CD4-positive, alpha-beta T cell treated with Interleukin-2 at 100 ng/mL for 4 hours (primary cell): ENCODE results near the gene SCO2.
"Not testable (repeated sequence)": the region's sequence is repeated elsewhere in the genome, so short reads cannot be mapped to it uniquely, and the experiment has no call there.

Experiments used
- DNase-seq: peaks from one replicate; pipeline ENCODE4 v3.0.0-alpha.2; 2020; ENCODE audit warnings: low spot score

The SCO2 gene

DNA sequence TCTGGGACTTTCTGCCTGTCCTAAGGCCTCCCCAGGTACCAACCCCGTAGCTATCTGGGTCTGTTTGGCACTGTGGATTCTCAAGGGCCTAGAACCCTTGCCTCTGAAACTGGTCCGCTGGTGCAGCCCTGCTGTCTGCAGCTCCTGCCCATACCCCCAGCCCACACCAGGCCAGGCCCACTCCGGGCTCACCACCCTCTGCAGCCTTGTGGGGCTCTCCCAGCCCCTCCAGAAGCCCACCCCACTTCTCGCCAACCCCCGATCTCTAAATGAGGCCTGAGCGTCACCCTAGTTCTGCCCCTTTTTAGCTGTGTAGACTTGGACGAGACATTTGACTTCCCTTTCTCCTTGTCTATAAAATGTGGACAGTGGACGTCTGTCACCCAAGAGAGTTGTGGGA lies 25.0 kb upstream of the SCO2 start:
- no peak for DNase-seq

DNA sequence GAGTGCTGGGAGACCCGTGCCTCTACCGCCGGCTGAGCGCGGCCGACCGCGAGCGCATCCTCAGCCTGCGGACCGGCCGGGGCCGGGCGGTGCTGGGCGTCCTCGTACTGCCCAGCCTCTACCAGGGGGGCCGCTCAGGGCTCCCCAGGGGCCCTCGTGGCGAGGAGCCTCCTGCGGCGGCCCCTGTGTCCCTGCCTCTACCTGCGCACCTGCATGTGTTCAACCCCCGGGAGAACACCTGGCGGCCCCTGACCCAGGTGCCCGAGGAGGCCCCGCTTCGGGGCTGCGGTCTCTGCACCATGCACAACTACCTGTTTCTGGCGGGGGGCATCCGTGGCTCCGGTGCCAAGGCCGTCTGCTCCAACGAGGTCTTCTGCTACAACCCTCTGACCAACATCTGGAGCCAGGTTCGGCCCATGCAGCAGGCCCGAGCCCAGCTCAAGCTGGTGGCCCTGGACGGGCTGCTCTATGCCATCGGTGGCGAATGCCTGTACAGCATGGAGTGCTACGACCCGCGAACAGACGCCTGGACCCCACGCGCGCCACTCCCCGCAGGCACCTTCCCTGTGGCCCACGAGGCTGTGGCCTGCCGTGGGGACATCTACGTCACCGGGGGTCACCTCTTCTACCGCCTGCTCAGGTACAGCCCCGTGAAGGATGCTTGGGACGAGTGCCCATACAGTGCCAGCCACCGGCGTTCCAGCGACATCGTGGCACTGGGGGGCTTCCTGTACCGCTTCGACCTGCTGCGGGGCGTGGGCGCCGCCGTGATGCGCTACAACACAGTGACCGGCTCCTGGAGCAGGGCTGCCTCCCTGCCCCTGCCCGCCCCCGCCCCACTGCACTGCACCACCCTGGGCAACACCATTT lies 23.8 kb upstream of the SCO2 start:
- no peak for DNase-seq

DNA sequence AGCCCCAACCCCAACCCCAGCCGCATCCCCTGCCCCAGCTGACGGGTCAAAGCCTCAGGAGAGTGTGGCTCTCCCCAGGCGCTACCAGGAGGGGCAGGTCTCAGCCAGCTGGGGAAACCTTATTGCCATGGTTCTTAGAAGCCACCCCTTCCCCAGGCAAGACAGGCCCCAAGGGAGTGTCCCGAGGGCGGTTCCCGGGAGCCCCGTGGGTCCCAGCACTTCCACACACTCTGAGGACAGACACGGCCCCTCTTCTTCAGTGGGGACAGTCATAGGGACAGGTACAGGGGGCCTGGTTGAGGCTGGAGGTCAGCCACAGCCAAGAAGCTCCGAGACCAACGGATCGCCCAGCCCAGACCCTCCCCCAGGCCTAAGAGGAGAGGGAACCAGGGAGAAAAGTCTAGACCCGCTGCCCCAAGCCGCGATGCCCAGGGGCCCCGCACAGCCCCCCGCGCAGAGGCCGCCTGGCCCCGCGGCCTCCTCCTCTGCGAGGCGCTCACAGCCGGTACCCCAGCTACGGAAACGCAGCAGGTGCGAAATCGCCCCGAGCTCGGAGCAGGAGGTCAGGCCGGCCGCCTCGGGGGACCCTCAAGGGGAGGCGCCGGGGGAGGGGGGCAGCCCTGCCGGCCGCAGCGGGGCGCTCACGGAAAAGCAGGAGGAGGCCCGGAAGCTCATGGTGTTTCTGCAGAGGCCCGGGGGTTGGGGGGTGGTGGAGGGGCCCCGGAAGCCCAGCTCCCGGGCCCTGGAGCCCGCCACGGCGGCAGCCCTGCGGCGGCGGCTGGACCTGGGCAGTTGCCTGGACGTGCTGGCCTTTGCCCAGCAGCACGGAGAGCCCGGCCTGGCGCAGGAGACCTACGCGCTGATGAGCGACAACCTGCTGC lies 22.9 kb upstream of the SCO2 start:
- DNase-seq = peak; percentile 58

DNA sequence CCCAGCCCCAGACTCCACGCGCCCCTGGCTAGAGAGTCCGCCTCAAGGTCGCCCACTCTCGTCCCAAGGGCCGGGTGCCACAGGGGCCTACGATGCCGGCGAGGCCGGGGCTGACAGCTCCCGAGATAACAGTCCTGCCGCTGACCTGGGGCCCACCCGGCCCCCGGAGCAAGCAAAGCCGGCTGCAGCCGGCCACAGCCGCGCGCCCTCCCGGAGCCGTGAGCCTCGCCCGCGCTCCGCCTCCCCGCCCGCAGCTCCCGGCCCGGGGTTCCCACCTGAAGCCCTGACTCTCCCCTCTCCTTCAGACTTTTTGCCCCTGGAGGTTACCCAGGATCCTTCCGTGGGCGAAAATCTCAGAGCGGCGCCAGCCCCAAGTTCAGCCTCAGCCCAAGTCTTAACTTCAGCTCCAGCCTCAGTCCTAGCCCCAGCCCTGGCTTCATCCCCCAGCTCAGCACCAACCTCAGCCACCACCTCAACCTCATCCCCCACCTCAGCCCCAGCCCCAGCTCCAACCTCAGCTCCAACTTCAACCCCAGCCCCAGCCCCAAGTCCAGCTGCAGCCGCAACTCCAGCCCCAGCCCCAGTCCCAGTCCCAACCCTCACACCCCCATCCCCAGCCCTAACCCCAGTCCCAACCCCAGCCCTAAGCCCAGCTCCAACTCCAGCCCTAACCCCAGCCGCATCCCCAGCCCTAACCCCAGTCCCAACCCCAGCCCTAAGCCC lies 22.0 kb upstream of the SCO2 start:
- DNase-seq = no peak

DNA sequence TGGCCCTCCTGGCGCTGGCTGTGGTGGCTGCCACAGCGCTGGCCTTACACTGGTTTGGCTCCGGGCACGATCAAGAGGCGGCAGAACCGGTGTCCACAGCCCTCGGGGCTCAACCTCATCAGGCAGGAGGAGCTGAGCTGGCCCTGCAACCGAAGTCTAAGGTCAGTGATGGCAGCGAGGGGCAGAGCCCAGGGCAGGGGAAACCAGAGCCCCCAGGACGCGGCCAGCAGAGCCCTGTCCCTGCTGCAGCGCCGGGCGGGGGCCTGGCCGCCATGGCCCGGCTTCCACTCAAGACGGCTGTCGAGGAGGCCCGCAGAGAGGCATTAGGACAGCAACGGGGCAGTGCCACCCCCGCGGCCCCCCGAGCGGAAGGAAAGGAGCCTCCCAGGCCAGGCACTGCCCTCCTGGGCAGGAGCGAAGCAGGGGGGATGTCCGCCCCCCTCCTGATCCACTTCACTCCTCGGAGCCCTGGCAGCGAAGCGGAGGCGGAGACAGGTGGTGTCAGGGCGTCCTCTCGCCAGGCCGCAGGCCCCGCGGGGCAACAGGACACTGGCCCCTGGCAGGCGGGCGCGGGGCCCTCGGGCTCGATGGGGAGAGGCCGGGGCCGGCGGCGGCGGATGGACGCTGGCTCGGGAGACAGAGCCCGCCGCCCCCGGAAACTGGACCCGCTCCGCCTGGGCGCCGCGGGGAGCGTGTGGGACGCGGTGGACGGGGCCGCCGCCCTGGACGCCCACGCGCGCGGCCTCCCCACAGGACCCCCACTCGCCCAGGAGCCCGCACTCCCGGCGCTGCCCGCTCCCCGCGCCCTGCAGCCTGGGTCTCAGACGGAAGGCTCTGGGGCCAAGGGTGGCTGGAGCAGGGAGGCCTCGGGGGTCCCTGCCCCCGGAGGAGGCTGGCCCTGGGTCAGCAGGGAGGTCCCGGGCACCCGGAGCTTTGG lies 21.2 kb upstream of the SCO2 start:
- no peak for DNase-seq

DNA sequence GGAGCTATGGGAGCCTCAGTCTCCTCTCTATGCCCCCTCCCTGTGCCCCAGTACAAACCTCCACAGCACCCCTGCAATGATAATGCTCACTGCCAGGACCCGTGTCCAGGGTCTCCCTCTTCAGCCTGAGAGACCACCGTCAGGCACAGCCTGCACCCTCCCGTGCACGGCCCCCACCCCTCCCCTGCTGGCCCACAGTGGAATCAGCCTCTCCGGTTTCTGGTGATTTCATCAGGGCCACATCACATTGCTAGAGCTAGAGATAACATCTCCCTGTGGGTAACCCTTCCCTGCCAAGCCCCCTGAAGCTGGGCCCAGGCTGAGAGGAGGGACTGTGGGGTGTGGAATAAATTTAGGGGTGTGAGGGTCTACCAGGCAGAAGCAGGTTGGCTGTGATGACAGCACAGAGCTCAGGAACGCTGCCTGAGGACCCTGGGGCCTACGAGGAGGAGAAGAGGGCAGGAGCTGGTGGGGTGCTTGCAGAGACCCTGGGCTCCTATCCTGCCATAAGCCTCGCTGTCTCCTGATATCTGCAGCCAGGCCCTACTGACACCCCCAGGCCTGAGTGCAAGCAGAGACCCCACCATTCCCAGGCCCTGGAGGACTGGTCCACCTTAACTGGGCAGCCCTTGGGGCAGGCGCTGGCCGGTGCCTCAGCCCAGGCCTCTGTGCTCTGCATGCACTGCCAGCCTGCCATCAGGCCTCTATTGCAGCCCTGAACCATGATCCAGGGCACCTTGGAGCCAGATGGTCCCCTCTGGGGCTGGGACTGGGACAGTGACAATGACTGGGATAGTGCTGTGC lies 20.3 kb upstream of the SCO2 start, which contains the start of gene KLHDC7B:
TSS of gene KLHDC7B (plus strand) at position 378 of the 804 bp plus-strand sequence. CDS start at position 723, 345 bp downstream.
- DNase-seq = peak; percentile 44

DNA sequence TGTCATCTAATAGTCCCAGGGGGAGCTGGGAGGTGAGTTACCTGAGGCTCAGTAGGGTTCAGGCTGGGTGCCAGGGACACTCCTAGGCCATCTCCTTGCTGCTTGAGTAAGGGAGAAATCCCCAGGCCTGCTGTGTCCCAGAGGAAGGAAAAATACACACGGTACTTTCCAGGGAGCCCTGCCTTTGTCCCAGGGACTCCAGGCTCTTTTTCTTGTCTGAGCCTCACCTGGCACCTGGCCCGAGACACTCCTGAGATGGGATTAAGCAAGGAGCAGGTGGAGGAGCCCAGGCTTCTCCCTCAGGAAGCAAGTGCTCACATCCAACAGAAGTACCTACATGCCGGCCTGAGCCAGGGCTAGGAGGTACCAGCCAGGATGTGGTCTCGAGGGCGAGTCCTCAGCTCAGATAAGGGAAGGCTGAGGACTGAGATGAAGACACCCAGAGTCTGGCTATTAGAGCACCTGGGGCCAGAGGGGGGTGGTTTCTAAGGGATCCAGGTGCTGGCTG lies 19.4 kb upstream of the SCO2 start:
- DNase-seq = no peak

DNA sequence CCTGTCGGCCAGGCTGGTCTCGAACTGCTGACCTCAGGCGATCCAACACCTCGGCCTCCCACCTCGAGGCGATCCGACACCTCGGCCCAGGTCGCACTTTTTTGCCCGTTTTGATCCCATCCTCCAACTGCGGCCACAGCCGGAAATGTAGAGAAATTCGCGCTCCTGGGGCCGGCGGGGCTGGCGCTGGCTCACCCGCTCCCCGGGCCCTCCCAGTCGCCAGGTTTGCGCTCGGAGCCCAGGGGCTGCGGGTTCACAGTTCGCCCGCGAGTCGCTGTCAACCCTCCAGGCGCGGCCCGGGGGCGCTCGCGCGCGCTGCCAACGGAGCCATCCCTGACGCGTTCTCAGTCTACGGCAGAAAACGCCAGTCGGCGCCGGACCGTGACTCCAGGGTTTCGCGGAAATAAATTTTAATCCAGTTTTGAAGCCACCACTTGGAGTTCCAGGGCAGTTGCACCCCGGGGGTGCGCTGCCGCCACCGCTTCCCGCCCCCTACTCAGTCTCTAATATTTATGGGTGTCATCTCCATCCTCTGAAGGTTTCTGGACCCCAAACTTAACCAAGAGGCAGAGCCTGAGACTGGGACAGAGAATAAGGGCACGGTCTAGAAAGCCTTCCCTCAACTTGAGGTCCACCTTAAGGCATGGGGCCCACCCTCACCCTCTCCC lies 18.8 kb upstream of the SCO2 start:
- DNase-seq = peak; percentile 86

DNA sequence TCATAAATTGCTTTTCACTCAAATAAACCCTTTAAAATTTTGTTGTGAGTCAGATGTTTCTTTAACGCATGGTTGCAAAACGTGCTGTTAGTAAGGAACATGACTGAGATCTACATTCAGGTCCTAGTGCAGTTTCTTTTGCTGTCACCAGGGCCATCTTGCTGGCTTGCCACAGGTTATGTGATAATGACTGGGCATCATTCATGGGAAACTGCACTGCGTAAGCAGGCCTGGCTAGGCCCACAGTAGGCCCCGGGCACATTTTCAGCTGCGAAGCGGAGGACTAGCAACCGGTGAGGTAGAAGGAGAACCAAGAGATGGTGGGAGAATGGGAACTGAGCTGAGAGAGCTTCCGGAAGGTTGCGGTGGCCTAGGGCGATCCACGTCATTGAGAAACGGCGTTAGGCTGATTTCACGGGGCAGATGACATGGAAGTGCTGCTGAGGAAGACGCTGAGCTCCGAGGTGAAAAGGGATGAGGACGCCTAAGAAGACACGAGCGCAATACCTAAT lies 17.1 kb upstream of the SCO2 start:
- DNase-seq = no peak

DNA sequence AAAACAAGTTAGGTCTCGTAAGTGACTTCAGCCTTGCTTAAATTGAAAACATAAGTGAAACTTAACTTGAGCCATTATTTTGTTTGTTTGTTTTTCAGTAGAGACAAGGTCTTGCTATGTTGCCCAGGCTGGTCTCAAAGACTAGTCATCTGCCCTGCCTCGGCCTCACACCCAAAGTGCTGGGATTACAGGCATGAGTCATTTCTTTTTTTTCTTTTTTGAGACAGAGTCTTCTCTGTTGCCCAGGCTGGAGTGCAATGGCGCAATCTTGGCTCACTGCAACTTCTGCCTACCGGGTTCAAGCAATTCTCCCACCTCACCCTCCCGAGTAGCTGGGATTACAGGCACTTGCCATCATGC lies 16.2 kb upstream of the SCO2 start:
- DNase-seq = peak; percentile 64

DNA sequence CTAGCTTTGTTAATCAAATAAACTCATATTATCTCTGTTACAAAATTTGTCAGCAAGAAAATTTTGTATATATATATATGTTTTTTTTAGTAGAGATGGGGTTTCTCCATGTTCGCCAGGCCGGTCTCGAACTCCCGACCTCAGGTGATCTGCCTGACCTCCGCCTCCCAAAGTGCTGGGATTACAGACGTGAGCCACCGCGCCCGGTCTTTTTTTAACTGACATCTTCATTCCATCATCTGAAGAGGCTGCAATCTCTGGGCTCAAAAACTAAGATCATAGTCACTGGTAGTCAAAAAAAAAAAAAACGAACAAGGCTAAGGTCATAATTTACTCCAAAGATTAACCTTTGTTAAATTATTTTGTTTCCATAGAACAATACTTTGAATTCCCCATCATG lies 15.0 kb upstream of the SCO2 start:
- no peak for DNase-seq

DNA sequence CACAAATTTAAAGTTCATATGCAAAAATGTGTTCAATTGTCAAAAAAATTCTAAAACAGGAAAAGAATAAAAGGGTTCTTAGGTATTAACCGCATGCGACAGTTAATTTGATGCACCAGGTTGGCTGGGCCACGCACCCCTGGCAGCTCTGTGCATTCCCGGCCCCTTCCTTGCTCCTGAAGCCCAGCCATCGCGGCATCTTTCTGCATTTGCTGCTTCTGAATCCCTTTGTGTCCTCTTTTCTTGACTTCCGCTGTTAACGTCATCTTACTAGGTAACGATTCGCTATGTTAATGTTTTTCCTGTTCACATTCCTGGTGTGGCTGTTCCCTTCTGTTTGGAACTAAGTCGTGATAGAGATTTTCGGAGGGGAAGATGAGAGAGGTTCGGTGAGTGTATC lies 12.4 kb upstream of the SCO2 start:
- no peak for DNase-seq

DNA sequence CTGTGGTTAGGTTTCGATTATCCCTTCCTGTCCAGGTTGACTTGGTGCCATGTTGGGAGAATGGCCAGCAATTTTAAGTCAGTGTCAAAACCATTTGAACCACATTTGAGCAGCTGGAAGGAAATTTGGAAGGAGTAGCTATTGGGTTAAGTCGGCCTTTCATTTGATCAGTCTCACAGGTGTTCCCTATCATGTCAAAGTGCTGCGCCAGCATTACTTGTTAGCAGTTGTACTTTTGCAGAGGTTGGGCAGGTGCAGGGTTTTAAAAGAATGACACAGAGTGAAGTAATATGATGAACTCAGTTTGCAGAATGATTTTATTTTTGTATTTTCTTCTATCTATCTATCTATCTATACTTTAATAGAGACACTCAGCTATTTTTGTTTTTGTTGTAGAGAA lies 10.8 kb upstream of the SCO2 start:
- DNase-seq = no peak

DNA sequence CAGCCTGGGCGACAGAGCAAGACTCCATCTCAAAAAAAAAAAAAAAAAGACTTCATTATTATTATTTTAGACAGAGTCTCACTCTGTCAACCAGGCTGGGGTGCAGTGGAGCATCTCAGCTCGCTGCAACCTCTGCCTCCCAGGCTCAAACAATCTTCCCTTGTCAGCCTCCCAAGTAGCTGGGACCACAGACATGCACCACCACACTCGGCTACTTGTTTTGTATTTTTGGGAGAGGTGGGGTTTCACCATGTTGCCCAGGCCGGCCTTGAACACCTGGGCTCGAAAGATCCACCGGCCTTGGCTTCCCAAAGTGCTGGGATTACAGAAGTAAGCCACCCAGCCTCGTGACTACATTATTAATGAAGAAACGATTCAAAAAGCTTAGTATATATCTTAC lies 9.7 kb upstream of the SCO2 start:
- DNase-seq = no peak

DNA sequence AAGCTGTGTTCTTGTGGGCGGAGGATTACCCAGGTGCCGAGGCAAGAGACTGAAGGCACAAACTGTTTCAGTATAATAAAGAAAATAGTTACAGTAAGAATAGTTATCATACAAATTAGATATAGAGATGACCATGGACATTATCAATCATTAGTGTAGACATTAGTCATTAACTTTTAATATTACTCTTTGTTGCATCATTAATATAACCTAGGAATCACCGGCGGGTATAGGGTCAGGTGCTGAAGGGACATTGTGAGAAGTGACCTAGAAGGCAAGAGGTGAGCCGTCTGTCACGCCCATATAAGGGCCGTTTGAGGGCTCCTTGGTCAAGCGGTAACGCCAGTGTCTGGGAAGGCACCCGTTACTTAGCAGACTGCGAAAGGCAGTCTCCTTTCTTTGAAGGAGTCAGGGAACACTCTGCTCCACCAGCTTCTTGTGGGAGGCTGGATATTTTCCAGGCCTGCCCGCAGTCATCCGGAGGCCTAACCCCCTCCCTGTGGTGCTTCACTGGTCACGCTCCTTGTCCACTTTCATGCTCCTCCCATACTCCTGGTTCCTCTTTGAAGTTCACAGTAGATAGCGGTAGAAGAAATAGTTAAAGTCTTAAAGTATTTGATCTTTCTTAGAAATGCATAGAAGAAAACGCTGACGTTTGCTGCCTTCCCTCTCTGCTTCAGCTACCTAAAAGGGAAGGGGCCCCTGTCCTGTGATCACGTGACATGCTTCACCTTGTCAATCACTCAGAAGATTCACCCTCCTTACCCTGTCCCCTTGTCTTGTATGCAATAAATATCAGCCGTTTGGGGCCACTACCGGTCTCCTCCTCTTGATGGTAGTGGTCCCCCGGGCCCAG lies 8.7 kb upstream of the SCO2 start:
- DNase-seq = not testable (repeated sequence)

DNA sequence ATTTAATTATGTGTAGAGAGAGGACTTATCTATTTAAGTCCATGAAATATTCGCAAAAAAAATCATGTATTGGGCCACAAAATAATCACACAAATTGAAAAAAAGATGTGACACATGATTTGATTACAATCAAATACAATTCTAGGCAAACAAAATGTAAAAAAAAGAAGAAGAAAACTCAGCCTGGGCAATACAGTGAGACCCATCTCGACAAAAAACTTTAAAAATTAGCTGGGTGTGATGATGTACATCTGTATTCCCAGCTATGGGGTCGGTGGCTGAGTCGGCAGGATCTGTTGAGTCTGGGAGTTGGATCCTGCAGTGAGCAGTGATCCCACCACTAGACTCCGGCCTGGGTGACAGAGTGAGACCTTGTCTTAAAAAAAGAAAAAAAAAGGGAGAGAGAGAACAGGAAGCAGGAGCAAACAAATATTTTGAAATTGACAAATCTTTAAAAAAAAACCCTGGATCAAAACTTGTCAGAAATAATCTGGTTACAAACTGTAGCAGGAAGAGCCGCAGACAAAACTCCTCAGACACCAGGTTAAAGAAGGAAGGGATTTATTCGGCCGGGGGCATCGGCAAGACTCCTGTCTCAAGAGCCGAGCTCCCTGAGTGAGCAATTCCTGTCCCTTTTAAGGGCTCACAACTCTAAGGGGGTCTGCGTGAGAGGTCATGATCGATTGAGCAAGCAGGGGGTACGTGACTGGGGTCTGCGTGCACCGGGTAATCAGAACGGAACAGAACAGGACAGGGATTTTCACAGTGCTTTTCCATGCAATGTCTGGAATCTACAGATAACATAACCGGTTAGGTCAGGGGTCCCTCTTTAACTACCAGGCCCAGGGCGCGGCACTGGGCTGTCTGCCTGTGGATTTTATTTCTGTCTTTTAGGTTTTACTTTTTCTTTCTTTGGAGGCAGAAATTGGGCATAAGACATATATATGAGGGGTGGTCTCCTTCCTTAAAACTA lies 7.7 kb upstream of the SCO2 start:
- no peak for DNase-seq

DNA sequence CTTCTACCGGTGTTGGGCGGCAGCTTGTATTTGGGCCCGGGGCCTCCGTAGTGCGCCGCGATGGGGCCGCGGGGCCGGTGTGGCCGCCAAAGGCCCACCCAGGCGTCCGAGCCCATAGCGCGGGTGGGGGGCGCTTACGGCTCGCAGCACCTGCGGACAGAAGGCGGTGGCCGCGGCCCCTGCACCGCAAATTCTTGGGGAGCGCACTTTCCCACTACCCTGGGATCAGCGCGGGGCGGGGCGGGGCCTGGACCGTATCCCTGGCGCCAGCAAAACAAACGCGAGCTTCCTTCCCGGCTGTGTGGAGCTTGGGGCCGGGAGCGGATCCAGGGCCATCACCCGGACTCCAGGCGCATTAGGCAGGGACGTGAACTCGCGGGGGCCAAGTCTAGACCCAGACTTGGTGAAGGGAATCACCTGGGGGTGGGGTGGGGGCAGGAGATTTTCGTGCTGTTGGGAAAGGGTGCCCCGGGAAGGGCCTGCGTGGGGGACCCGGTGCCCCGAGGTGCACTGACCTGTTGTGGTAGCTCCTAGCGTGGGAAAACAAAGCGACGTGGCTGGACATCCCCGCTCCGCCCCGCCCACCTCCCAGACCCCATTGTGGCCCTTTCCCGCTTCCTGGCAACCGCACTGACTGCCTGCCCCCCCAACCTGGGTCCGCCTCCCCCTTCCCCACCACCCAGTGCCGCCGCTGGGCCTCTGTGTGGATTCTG lies 6.7 kb upstream of the SCO2 start:
- no peak for DNase-seq
